ENCODE data around the gene PGAM2. TPM values are rescaled to one million over a fixed set of nuclear protein-coding genes. Genes with fewer than 3 reads are reported as not detected.
A peak's percentile ranks its signal among the peaks of the same experiment; 100 is the strongest.

Gene PGAM2
- total RNA-seq, 4 donors from 2014 or later, result 0.57 to 1.6 (median 1.3) TPM; not detected in 1

- H3K4me3 ChIP-seq, result no peak overlapping the region
- WGBS, 2 donors, result 89 to 100% methylated on average over 3 of the region's 3 CpGs
- no peaks in the 10 kb centered on the region for H3K27me3 ChIP-seq
- peak overlapping the region in 3 of 4 donors; percentile 90 to 96 (median 91) for H3K27ac ChIP-seq
- peaks cover 10 to 20% (median 19%) of the 10 kb centered on the region in 3 donors for H3K36me3 ChIP-seq
- intact Hi-C loops (cut with DNase I), result no loop called here
- no peak for TF ChIP-seq CTCF (IDR thresholded peaks at IDR 0.05)
- TF ChIP-seq POLR2A (IDR thresholded peaks at IDR 0.05), result no peak
- no peak for DNase-seq
- peaks cover 0 to 70% (median 35%) of the 10 kb centered on the region in 3 donors for H3K4me1 ChIP-seq
- no peaks in the 10 kb centered on the region for H3K9me3 ChIP-seq
Observed at GRCh38 chr7:44083796-44084195, 18.4 kb upstream of the PGAM2 start.

- intact Hi-C loops (cut with DNase I), result no loop called here
- Histone ChIP-seq H3K4me3 (peak overlapping the region; percentile 64 to 99 (median 70)), H3K9me3 (no peaks in the 10 kb centered on the region), H3K4me1 (peaks cover 0 to 68% (median 24%) of the 10 kb centered on the region in 3 donors), H3K27ac (peak overlapping the region; percentile 88 to 96 (median 92)), H3K27me3 (no peaks in the 10 kb centered on the region), H3K36me3 (peaks cover 21 to 32% (median 30%) of the 10 kb centered on the region in 3 donors)
- WGBS, 2 donors, result 1 to 2% methylated on average over 14 to 17 of the region's 54 CpGs
- DNase-seq, result peak; percentile 98
- TF ChIP-seq CTCF (IDR thresholded peaks at IDR 0.05) (peak in 1 of 6 experiments; percentile 3), POLR2A (IDR thresholded peaks at IDR 0.05) (peak in 2 of 4 donors; percentile 42 to 53)
Observed at GRCh38 chr7:44082541-44083207, 17.3 kb upstream of the PGAM2 start.

- intact Hi-C loops (cut with DNase I), result no loop called here
- Histone ChIP-seq H3K36me3 (peaks cover 29 to 45% (median 43%) of the 10 kb centered on the region in 3 donors), H3K4me1 (peaks cover 1 to 72% (median 23%) of the 10 kb centered on the region in 3 donors), H3K27ac (peak overlapping the region; percentile 61 to 92 (median 90)), H3K27me3 (no peaks in the 10 kb centered on the region), H3K4me3 (peak overlapping the region; percentile 64 to 99 (median 70)), H3K9me3 (no peaks in the 10 kb centered on the region)
- 42% methylated on average over 9 of the region's 9 CpGs for WGBS, 2 donors
- no peak for DNase-seq
- TF ChIP-seq CTCF (IDR thresholded peaks at IDR 0.05) (no peak), POLR2A (IDR thresholded peaks at IDR 0.05) (no peak)
Observed at GRCh38 chr7:44081266-44081748, 15.9 kb upstream of the PGAM2 start.

- peak overlapping the region; percentile 61 to 92 (median 90) for H3K27ac ChIP-seq
Observed at GRCh38 chr7:44080686-44081265, 15.4 kb upstream of the PGAM2 start.

More at GRCh38 chr7:44080686-44081265, 15.4 kb upstream of the PGAM2 start:
- intact Hi-C loops (cut with DNase I), result no loop called here
- H3K9me3 ChIP-seq, result no peaks in the 10 kb centered on the region
- WGBS, 2 donors, result 38 to 81% methylated on average over 2 to 7 of the region's 11 CpGs
- H3K4me3 ChIP-seq, result peak overlapping the region in 1 of 4 donors; percentile 99
- no peak for DNase-seq
- TF ChIP-seq CTCF (IDR thresholded peaks at IDR 0.05), result no peak
- TF ChIP-seq POLR2A (IDR thresholded peaks at IDR 0.05), result no peak
- peaks cover 6 to 77% (median 23%) of the 10 kb centered on the region in 3 donors for H3K4me1 ChIP-seq
- H3K36me3 ChIP-seq, result peaks cover 33 to 51% (median 46%) of the 10 kb centered on the region in 3 donors
- H3K27me3 ChIP-seq, result no peaks in the 10 kb centered on the region
